Cardiac fibroblast (primary cell): ENCODE data around the gene FMN1.

Experiments
- DNase-seq, 2 donors: peaks; one replicate each; pipeline versions ENCODE4 v3.0.0 to v3.0.0-alpha.2; 2010; ENCODE audit warnings: low read depth in 2 of 2
- H3K4me3 ChIP-seq, 2 donors: replicated peaks in 1 of 2; 1 replicate in 1 of 2; 2 replicates in 1 of 2; pipeline ENCODE4 v1.5.1; 2011; ENCODE audit warnings: low read depth in 2 of 2, low read length in 2 of 2, mild to moderate bottlenecking in 2 of 2, moderate library complexity in 1 of 2
- CTCF ChIP-seq: IDR thresholded peaks from one replicate; pipeline ENCODE4 v1.5.1; 2011; ENCODE audit warnings: low read depth, mild to moderate bottlenecking, low read length, inconsistent platforms

FMN1 gene

GRCh38 chr15:33031324-33031821 lies 163.1 kb downstream of the FMN1 start:
- TF ChIP-seq CTCF = no peak
- DNase-seq = peak in 1 of 2 donors; percentile 56
- no peak overlapping the region for H3K4me3 ChIP-seq

DNA sequence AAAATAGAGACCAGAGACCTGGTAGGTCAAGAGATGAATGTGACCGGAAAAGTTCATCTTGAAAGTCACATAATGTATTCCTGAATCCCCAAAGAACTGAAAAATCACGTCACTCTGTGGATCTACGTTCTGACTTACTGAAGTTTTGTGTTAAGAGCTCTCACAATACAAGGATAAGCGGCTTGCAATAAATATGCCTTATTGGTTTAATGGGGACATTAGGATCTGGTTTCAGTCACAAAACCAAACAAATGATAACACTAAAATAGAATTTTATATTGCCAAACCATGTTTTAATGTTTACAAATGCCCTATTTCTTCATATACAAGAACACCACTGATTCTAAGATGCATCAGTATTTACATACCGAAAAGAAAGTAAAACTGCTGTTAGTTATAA lies 164.2 kb downstream of the FMN1 start:
- H3K4me3 ChIP-seq = no peak overlapping the region
- TF ChIP-seq CTCF = no peak
- DNase-seq = no peak

DNA sequence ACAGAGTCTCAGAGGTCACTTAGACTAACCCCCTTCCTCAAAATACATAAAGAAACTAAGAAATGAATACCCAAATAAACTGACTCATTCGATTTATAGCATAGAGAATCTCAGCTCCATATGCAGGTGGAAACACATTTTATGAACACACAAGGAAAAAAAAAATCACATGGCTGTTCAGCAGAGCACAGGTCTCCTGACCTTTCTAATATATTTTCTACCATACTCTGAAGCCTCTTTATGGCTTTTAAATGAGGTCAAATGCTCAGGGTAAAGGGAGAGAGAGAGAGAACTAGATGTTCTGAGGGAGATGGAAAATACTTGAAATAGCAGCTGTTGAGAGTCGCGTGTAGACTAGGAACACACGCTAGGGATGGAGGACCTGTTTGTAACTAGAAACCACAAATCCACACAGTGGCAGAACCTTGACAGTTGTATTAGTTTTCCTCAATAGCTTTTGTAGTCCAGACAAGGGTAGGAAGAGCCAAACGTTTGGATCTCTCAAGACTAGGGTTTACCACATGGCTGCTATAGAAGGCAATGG lies 165.3 kb downstream of the FMN1 start:
- no peak overlapping the region for H3K4me3 ChIP-seq
- peak in 1 of 2 donors; percentile 3 for DNase-seq
- no peak for TF ChIP-seq CTCF

DNA sequence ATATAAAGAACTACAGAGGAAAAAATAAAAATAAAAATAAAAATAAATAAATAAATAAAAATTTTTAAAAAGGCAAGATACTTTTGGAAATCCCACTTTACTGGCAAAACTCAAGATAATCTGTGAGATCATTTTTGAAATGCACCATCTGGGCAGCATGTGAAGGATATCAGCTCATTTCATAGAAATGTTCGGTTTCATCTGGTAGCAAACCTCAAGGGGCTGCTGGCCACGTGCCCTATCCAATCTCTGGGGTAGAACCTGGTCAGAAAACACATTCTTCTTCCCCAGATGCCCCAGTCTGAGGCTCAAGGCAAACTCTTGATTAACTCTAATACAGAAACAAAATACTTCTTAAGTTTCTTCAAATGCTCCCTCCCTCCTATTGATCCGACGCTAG lies 166.0 kb downstream of the FMN1 start:
- no peak overlapping the region for H3K4me3 ChIP-seq
- no peak for TF ChIP-seq CTCF
- no peak for DNase-seq

GRCh38 chr15:33027306-33028035 lies 167.0 kb downstream of the FMN1 start:
- TF ChIP-seq CTCF = no peak
- H3K4me3 ChIP-seq = no peak overlapping the region
- DNase-seq = no peak

GRCh38 chr15:33026614-33027013 lies 167.9 kb downstream of the FMN1 start:
- no peak for TF ChIP-seq CTCF
- DNase-seq = no peak
- no peak overlapping the region for H3K4me3 ChIP-seq
